Tibial nerve (tissue), 4 donors: ENCODE measurements around the gene SIGLEC12. TPM values are rescaled to one million over a fixed set of nuclear protein-coding genes. Genes with fewer than 3 reads are reported as not detected.

Source experiments
- DNase-seq, 2 donors: peaks; one replicate each; pipeline ENCODE4 v3.0.0-alpha.2; 2019; ENCODE audit warnings: low spot score in 2 of 2
- H3K27ac ChIP-seq, 4 donors: fragments of 200-600 bp; sonication (generic) in 3 of 4; one replicate each; pipeline ENCODE4 v1.5.1; 2017 to 2019; ENCODE audit warnings: mild to moderate bottlenecking in 1 of 4
- H3K27me3 ChIP-seq, 2 donors: fragments of 200-600 bp; sonication (generic) in 1 of 2; one replicate each; pipeline versions ENCODE4 v1.5.1 to v1.6.0; 2017 to 2019
- H3K36me3 ChIP-seq, 3 donors: fragments of 200-600 bp; sonication (generic); one replicate each; pipeline ENCODE4 v1.5.1; 2018 to 2019
- H3K4me1 ChIP-seq, 4 donors: fragments of 200-600 bp; sonication (generic) in 3 of 4; one replicate each; pipeline ENCODE4 v1.5.1; 2017 to 2019
- H3K4me3 ChIP-seq, 4 donors: fragments of 200-600 bp; sonication (generic) in 3 of 4; one replicate each; pipeline ENCODE4 v1.5.1; 2017 to 2019; ENCODE audit warnings: mild to moderate bottlenecking in 1 of 4, moderate library complexity in 1 of 4
- H3K9me3 ChIP-seq, 4 donors: fragments of 200-600 bp; sonication (generic) in 3 of 4; one replicate each; pipeline ENCODE4 v1.5.1; 2017 to 2019
- EP300 ChIP-seq, 2 donors: sonication (generic); formaldehyde crosslinking; IDR thresholded peaks; one replicate each; pipeline ENCODE4 v1.6.1; 2017; ENCODE audit warnings: antibody characterized with exemption in 2 of 2, mild to moderate bottlenecking in 1 of 2
- POLR2A ChIP-seq, 2 donors: fragments of 450-650 bp; IDR thresholded peaks; one replicate each; pipeline ENCODE4 v1.6.1; 2017; ENCODE audit warnings: antibody characterized with exemption in 2 of 2, mild to moderate bottlenecking in 2 of 2, moderate library complexity in 2 of 2
- WGBS, 2 donors: methylation state at CpG; one replicate each; pipeline ENCODE4 v1.1.5; 2018; 5-methylcytosine and 5-hydroxymethylcytosine counted together
- total RNA-seq, 4 donors: library from RNA; depleted of rRNA; stranded (reverse); fragments of >200 nt; gene quantifications; one replicate each; pipeline ENCODE4 v1.1.0, GENCODE V29; 2016
- TF ChIP-seq, protein P1 (sequence below), 5 experiments: fragments of 200-600 bp in 3 of 5; fragments of 450-650 bp in 2 of 5; sonication (generic) in 3 of 5; IDR thresholded peaks; one replicate each; pipeline ENCODE4 v1.5.1; 2016 to 2019; ENCODE audit warnings: antibody characterized with exemption in 5 of 5, mild to moderate bottlenecking in 3 of 5, moderate library complexity in 2 of 5

SIGLEC12 gene
- total RNA-seq, 4 donors from 2014 or later: 0.66 TPM; not detected in 3

DNA sequence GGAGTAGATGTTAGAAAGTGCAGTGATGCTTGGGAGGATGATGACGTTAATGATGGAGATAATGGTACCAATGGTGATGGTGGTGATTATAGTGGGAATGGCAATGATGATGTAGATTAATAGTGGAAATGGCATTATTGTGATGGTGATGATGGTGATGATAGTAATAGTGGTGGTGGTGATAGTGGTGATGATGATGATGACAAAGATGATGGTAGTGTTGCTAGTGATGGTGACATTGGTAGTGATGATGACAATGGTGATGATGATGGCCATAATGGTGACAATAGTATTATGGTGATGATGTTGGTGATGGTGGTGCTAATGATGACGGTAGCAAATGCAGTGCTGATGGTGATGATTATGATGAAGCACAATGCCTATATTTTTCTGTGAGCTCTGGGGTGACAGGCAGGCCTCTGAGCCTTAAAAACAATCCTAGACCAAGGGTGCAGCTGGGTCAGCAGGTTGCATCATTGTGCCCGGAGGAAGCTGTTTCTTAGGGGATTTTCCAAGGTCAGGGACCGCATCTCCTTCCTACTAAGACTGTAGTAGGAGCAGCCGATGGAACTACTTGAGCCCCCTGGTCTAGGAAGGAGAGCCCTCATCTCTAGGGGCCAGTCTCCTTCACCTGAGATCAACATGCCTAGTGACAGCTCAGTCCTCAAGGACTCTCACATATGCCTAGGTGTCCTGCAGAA is 15.5 kb downstream of the SIGLEC12 start:
- Histone ChIP-seq H3K4me3 (no peak overlapping the region), H3K4me1 (no peaks in the 10 kb centered on the region), H3K27me3 (no peaks in the 10 kb centered on the region), H3K9me3 (no peaks in the 10 kb centered on the region), H3K27ac (no peak overlapping the region), H3K36me3 (no peaks in the 10 kb centered on the region)
- no peak for DNase-seq
- WGBS, 2 donors: 82 to 84% methylated on average over 5 of the region's 5 CpGs
- TF ChIP-seq, protein P1, sequence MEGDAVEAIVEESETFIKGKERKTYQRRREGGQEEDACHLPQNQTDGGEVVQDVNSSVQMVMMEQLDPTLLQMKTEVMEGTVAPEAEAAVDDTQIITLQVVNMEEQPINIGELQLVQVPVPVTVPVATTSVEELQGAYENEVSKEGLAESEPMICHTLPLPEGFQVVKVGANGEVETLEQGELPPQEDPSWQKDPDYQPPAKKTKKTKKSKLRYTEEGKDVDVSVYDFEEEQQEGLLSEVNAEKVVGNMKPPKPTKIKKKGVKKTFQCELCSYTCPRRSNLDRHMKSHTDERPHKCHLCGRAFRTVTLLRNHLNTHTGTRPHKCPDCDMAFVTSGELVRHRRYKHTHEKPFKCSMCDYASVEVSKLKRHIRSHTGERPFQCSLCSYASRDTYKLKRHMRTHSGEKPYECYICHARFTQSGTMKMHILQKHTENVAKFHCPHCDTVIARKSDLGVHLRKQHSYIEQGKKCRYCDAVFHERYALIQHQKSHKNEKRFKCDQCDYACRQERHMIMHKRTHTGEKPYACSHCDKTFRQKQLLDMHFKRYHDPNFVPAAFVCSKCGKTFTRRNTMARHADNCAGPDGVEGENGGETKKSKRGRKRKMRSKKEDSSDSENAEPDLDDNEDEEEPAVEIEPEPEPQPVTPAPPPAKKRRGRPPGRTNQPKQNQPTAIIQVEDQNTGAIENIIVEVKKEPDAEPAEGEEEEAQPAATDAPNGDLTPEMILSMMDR (IDR thresholded peaks at IDR 0.05): no peak
- TF ChIP-seq EP300 (IDR thresholded peaks at IDR 0.05): no peak
- no peak for TF ChIP-seq POLR2A (IDR thresholded peaks at IDR 0.05)

- Histone ChIP-seq H3K4me1 (no peaks in the 10 kb centered on the region), H3K4me3 (no peak overlapping the region), H3K36me3 (no peaks in the 10 kb centered on the region), H3K27me3 (no peaks in the 10 kb centered on the region), H3K9me3 (no peaks in the 10 kb centered on the region), H3K27ac (no peak overlapping the region)
- DNase-seq: no peak
- 33 to 35% methylated on average over 8 of the region's 8 CpGs for WGBS, 2 donors
- TF ChIP-seq EP300 (IDR thresholded peaks at IDR 0.05): no peak
- TF ChIP-seq, protein P1 (IDR thresholded peaks at IDR 0.05): no peak
- no peak for TF ChIP-seq POLR2A (IDR thresholded peaks at IDR 0.05)
Measured at GRCh38 chr19:51480590-51480989, 21.0 kb downstream of the SIGLEC12 start.

DNA sequence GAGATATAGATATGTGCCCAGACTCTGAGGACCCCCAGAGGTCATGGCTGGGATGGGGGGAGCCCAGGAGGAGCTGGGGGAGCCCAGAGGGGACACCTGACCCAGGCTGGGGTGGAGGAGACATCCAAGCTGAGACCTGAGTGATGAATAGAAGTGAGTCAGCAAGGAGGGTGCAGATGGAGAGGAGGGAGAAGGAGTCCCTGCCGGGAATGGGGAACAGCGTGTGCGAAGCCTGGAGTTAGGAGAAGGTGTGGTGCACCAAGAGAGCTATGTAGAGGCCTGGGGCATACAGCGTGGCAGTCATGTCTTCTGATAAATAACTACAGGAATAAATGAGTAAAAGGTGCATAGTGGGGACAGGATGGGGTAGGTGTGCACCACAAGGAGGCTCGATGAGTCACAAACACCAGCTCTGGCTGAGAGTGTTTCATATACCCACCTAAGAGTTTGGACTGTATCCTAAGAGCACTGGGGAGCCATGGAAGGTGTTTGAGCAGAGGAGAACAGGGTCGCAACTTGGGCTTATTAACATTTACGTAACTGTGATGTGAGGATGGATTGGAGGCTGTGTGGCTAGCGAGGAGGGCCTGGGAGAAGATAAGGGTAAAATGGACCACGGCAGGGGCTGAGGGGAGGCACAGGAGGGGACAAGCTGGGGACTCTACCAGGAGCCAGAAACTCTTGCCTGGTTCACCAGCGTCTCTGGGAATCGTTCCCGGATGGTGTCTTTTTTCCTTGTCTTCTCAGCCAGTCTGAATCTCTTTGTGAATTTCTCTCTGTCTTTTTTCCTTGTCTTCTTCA is 21.9 kb downstream of the SIGLEC12 start:
- H3K4me3 ChIP-seq: no peak overlapping the region
- TF ChIP-seq, protein P1 (IDR thresholded peaks at IDR 0.05): no peak
- TF ChIP-seq POLR2A (IDR thresholded peaks at IDR 0.05): no peak
- no peaks in the 10 kb centered on the region for H3K4me1 ChIP-seq
- peaks cover 0 to 2% of the 10 kb centered on the region in 2 donors for H3K27me3 ChIP-seq
- no peak for DNase-seq
- H3K9me3 ChIP-seq: no peaks in the 10 kb centered on the region
- no peaks in the 10 kb centered on the region for H3K36me3 ChIP-seq
- no peak overlapping the region for H3K27ac ChIP-seq
- WGBS, 2 donors: 75 to 86% methylated on average over 12 of the region's 12 CpGs

DNA sequence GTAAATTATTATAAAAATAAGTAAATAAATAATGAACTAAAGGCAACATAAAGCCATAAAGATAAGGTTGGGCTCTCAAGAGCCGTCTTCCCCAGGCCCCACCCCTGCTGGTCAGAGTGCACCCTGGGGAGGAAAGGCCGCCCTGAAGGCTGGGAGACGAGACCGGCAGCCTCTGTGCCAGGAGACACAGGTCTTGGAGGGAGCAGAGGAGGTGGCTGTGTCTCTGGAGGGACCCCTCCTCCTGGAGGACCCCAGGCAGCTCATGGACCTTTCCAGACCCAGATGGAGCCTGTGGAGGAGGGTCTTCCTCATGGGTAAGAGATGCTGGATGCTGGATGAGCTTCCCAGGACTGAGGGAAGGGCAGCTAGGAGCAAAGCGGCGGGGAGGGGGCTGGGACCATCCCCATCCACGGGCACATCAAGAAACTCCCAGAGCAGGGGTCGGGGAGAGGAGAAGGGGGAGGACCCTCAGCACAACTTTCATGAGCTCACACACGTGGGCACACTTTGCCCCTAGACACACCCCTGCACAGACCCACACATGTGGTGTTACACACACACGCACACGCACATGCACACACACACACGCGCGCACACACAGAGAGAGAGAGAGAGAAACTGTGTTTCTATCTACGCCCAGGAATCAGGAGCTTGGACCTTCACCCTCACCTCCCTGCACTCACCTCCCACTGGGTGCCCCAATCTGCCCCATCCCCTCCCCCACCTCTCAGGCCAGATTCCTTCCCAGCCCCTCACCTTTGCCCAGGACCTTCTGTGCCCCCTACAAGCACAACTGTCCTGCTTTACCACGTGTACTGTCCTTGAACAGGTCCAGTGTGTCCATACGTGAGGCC is 23.0 kb downstream of the SIGLEC12 start, which contains the start of gene CEACAM18:
Gene CEACAM18 (plus strand): TSS at position 159 of the 854 bp plus-strand sequence.
- no peak for DNase-seq
- Histone ChIP-seq H3K36me3 (no peaks in the 10 kb centered on the region), H3K4me3 (no peak within 1 kb of the TSS), H3K27ac (peak within 1 kb of the TSS in 1 of 4 donors; percentile 26), H3K27me3 (peaks cover 0 to 8% of the 10 kb centered on the region in 2 donors), H3K4me1 (no peaks in the 10 kb centered on the region), H3K9me3 (no peaks in the 10 kb centered on the region)
- 55 to 64% methylated on average over 17 of the region's 17 CpGs for WGBS, 2 donors
- no peak for TF ChIP-seq EP300 (IDR thresholded peaks at IDR 0.05)

- Histone ChIP-seq H3K36me3 (no peaks in the 10 kb centered on the region), H3K27me3 (peaks cover 0 to 14% of the 10 kb centered on the region in 2 donors), H3K4me3 (no peak overlapping the region), H3K9me3 (no peaks in the 10 kb centered on the region), H3K27ac (no peak overlapping the region), H3K4me1 (no peaks in the 10 kb centered on the region)
- WGBS, 2 donors: 52 to 70% methylated on average over 5 of the region's 5 CpGs
- no peak for DNase-seq
- TF ChIP-seq, protein P1 (IDR thresholded peaks at IDR 0.05): no peak
Measured at GRCh38 chr19:51477344-51477743, 24.3 kb downstream of the SIGLEC12 start.
